K562 (cell line): ENCODE measurements around the gene SPATS2L. TPM values are rescaled to one million over a fixed set of nuclear protein-coding genes. Genes with fewer than 3 reads are reported as not detected.

Source experiments
- ATAC-seq: fragments of 200-7000 bp; cut with Tn5 transposase; 3 replicates; pipeline ENCODE4 v1.9.1; 2020; ENCODE audit warnings: moderate library complexity
- BruUV-seq: library from RNA; stranded (reverse); fragments of 400-500 nt; replicated peaks from 2 replicates; lab custom pipeline; 2021; lab: Mats Ljungman, UMichigan
- CTCF ChIA-PET: fragments of 300-600 bp; formaldehyde crosslinking; extraction: SDS; loops from one replicate; lab custom pipeline; 2021; ENCODE audit warnings: low intra/inter-chr PET ratio; lab: Yijun Ruan, JAX
- POLR2A ChIA-PET: fragments of 300-600, 350-650 bp; sonication (Branson Sonifier 250); formaldehyde crosslinking; extraction: SDS; loops from one replicate; lab custom pipeline; 2021; ENCODE audit warnings: antibody characterized with exemption, inconsistent platforms; lab: Yijun Ruan, JAX
- DNase-seq, 4 experiments: peaks; one replicate each; pipeline versions ENCODE4 v3.0.0 to v3.0.0-alpha.2; 2011 to 2018; ENCODE audit warnings: low spot score in 3 of 4, mixed read lengths in 3 of 4; ENCODE audit errors: extremely low read depth in 1 of 4
- FAIRE-seq: peaks from 2 replicates; lab custom pipeline; 2011; peaks lifted over from hg19 to GRCh38; lab: Jason Lieb, UNC
- H2AFZ ChIP-seq: 2 replicates; pipeline ENCODE4 v1.6.0; 2011; ENCODE audit warnings: low read depth, low read length, control low read depth, inconsistent platforms
- H3K27ac ChIP-seq: fragments of 200-600 bp; 3 replicates; pipeline ENCODE4 v1.8.0; 2011; ENCODE audit warnings: low read depth, mild to moderate bottlenecking, control low read depth, inconsistent platforms, low read length, moderate library complexity, mixed read lengths; ENCODE audit errors: extremely low read depth
- H3K27me3 ChIP-seq, 2 experiments: fragments of 300-600 bp in 1 of 2; 2 replicates in 1 of 2; 3 replicates in 1 of 2; pipeline versions ENCODE4 v1.6.0 to v1.8.0; 2011; ENCODE audit warnings: inconsistent platforms in 2 of 2, low read length in 2 of 2, mild to moderate bottlenecking in 1 of 2, mixed read lengths in 1 of 2, moderate library complexity in 1 of 2; ENCODE audit not compliant: control insufficient read depth in 2 of 2, insufficient read depth in 2 of 2
- H3K36me3 ChIP-seq: fragments of 300-600 bp; 3 replicates; pipeline ENCODE4 v1.8.0; 2011; ENCODE audit warnings: mild to moderate bottlenecking, low read length, inconsistent platforms; ENCODE audit not compliant: control insufficient read depth, insufficient read depth
- H3K4me1 ChIP-seq, 2 experiments: fragments of 200-600 bp in 1 of 2; replicated peaks in 1 of 2; 2 replicates in 1 of 2; 3 replicates in 1 of 2; pipeline versions ENCODE4 v1.5.1 to v1.8.0; 2011; ENCODE audit warnings: inconsistent platforms in 2 of 2, low read length in 2 of 2, mild to moderate bottlenecking in 1 of 2, mixed read lengths in 1 of 2, moderate library complexity in 1 of 2; ENCODE audit not compliant: control insufficient read depth in 2 of 2, insufficient read depth in 2 of 2
- H3K4me2 ChIP-seq: 2 replicates; pipeline ENCODE4 v1.6.1; 2011; ENCODE audit warnings: low read length, control low read depth, inconsistent platforms, mixed read lengths; ENCODE audit not compliant: insufficient read depth
- H3K4me3 ChIP-seq: fragments of 200-600 bp; sonication (generic), shearing (Covaris generic); 2 replicates; pipeline ENCODE4 v1.5.1; 2016; ENCODE audit warnings: control low read depth, inconsistent platforms
- H3K79me2 ChIP-seq: fragments of 200-600 bp; 3 replicates; pipeline ENCODE4 v1.8.0; 2011; ENCODE audit warnings: low read length, inconsistent platforms; ENCODE audit not compliant: control insufficient read depth, insufficient read depth
- H3K9ac ChIP-seq, 2 experiments: 2 replicates each; pipeline versions ENCODE4 v1.6.0 to v1.6.1; 2011; ENCODE audit warnings: low read depth in 2 of 2, low read length in 2 of 2, control low read depth in 1 of 2, inconsistent platforms in 1 of 2, mild to moderate bottlenecking in 1 of 2, mixed read lengths in 1 of 2; ENCODE audit not compliant: insufficient read depth in 1 of 2
- H3K9me1 ChIP-seq: one replicate; pipeline ENCODE4 v1.6.0; 2011; ENCODE audit warnings: inconsistent platforms, mild to moderate bottlenecking, low read length, moderate library complexity; ENCODE audit not compliant: control insufficient read depth, insufficient read depth
- H3K9me3 ChIP-seq: replicated peaks from 2 replicates; pipeline ENCODE4 v1.5.1; 2011; ENCODE audit warnings: low read depth, low read length, inconsistent platforms; ENCODE audit not compliant: control insufficient read depth, insufficient read depth
- H4K20me1 ChIP-seq: replicated peaks from 2 replicates; pipeline ENCODE4 v1.6.1; 2011; ENCODE audit warnings: low read length, inconsistent platforms, mixed read lengths; ENCODE audit not compliant: control insufficient read depth, insufficient read depth
- ARID3A ChIP-seq: IDR thresholded peaks from 2 replicates; pipeline ENCODE4 v1.6.1; 2012; ENCODE audit warnings: low read depth, low read length, improper control_type of control experiment, borderline replicate concordance
- HMBOX1 ChIP-seq: sonication (generic); IDR thresholded peaks from 2 replicates; pipeline ENCODE4 v1.6.1; 2016
- PKNOX1 ChIP-seq: fragments of 450-650 bp; IDR thresholded peaks from 2 replicates; pipeline ENCODE4 v1.6.1; 2016
- SMAD3 ChIP-seq: fragments of 450-650 bp; formaldehyde crosslinking; conservative IDR thresholded peaks from 2 replicates; pipeline ENCODE4 v1.4.0; 2020; ENCODE audit warnings: mild to moderate bottlenecking
- ZNF165 ChIP-seq: fragments of 250-450 bp; sonication (Bioruptor Pico); IDR thresholded peaks from 2 replicates; pipeline ENCODE4 v1.4.0; 2020; ENCODE audit warnings: borderline replicate concordance
- ZNF609 ChIP-seq: sonication (generic); formaldehyde crosslinking; IDR thresholded peaks from 2 replicates; pipeline ENCODE4 v1.8.1; 2023; ENCODE audit warnings: missing genetic modification reagents, mild to moderate bottlenecking, borderline replicate concordance
- WGBS: fragments of 100-300 bp; shearing (Covaris generic); methylation state at CpG from one replicate; pipeline ENCODE4 v1.1.6; 2016; ENCODE audit warnings: low coverage, mixed read lengths; ENCODE audit not compliant: insufficient coverage; ENCODE audit errors: missing lambda C conversion rate; 5-methylcytosine and 5-hydroxymethylcytosine counted together
- in situ Hi-C: fragments of 300-500 bp; cut with MboI; formaldehyde crosslinking; loops from 4 replicates; pipeline ENCODE4 v1.15.0; 2018; ENCODE audit warnings: inconsistent platforms, mixed read lengths
- intact Hi-C: fragments of 100-400 bp; cut with micrococcal nuclease; formaldehyde crosslinking; loops from 2 replicates; pipeline ENCODE4 v1.14.2; 2022
- polyA plus RNA-seq, 8 experiments: library from polyadenylated mRNA; depleted of rRNA in 4 of 8; stranded (reverse) in 5 of 8; unstranded in 3 of 8; fragments of >200 nt; fragmentation: Nextera tagmentation in 2 of 8; fragmentation: Illumina TruSeq in 1 of 8; extraction: Ambion mirVana in 2 of 8; extraction: Trizol in 1 of 8; gene quantifications; 2 replicates each; pipeline versions ENCODE4 v1.2.1 to v1.2.3, GENCODE V29; 2011 to 2014; ENCODE audit warnings: inconsistent platforms in 1 of 8, missing spikeins in 1 of 8
- total RNA-seq, 7 experiments: library from RNA; depleted of rRNA in 6 of 7; stranded (reverse); fragments of >200 nt in 6 of 7; fragmentation: Illumina TruSeq in 2 of 7; extraction: Trizol in 2 of 7; gene quantifications; 2 replicates each; pipeline versions ENCODE4 v1.2.1 to v1.2.3, GENCODE V29; 2011 to 2021; ENCODE audit warnings: low replicate concordance in 1 of 7

SPATS2L gene
- total and polyA plus RNA-seq, 9 of the 15 experiments (the other 6 are each of a cell fraction or from before 2014, with no cell fraction given), result 11.3 to 41.5 (median 24.9) TPM

GRCh38 chr2:200483729-200484198 is 177.3 kb downstream of the SPATS2L start (continued):
- TF ChIP-seq ZNF609 (no peak), ZNF165 (no peak)

GRCh38 chr2:200484934-200485333 is 178.4 kb downstream of the SPATS2L start:
- TF ChIP-seq SMAD3 (CRISPR knock-in tag) (no peak), PKNOX1 (peak; percentile 75), HMBOX1 (peak; percentile 20; the same call in 1 of the 2 replicates), ARID3A (no peak)
- TF ChIP-seq, all 486 proteins: peak for 2
- no peak overlapping the region for H3K4me2 ChIP-seq
- peaks cover 6% of the 10 kb centered on the region in 2 experiments; a peak in 4 of 5 replicates for H3K4me1 ChIP-seq
- no peaks in the 10 kb centered on the region for H4K20me1 ChIP-seq
- no peak overlapping the region for H2AFZ ChIP-seq
- H3K9me1 ChIP-seq, result no peaks in the 10 kb centered on the region
- H3K9ac ChIP-seq, result no peak overlapping the region
- POLR2A ChIA-PET, result interaction anchor here (0.7 kb wide), 1 partner anchor 72 kb away, joined by 3 read pairs; no protein-coding TSS in a partner anchor
- H3K9me3 ChIP-seq, result no peaks in the 10 kb centered on the region
- CTCF ChIA-PET, result no interaction called here
- no peak for FAIRE-seq
- H3K36me3 ChIP-seq, result no peaks in the 10 kb centered on the region
- BruUV-seq, result no TSS peak
- intact Hi-C loops (loop anchor here (10.0 kb wide), 1 partner anchor 130 kb away; no protein-coding TSS in a partner anchor), in situ Hi-C loops (loop anchor here (10.0 kb wide), 1 partner anchor 220 kb away; no protein-coding TSS in a partner anchor)
- no peak for DNase-seq
- H3K27ac ChIP-seq, result no peak overlapping the region
- no peak overlapping the region for H3K4me3 ChIP-seq
- 19% methylated on average over 3 of the region's 3 CpGs for WGBS
- no peaks in the 10 kb centered on the region for H3K27me3 ChIP-seq
- H3K79me2 ChIP-seq, result no peaks in the 10 kb centered on the region
- ATAC-seq, result no peak
